Tibial artery (tissue), 4 donors: ENCODE results near the gene HIPK2.

Experiments used
- DNase-seq, 2 donors: peaks; one replicate each; pipeline ENCODE4 v3.0.0-alpha.2; 2019
- H3K27ac ChIP-seq, 2 donors: fragments of 200-600 bp; sonication (generic) in 1 of 2; 1 replicate in 1 of 2; 2 replicates in 1 of 2; pipeline ENCODE4 v1.5.1; 2018 to 2019; ENCODE audit warnings: mild to moderate bottlenecking in 1 of 2
- H3K27me3 ChIP-seq, 2 donors: fragments of 200-600 bp; sonication (generic) in 1 of 2; one replicate each; pipeline versions ENCODE4 v1.5.1 to v1.6.0; 2016 to 2019
- H3K36me3 ChIP-seq, 3 donors: fragments of 200-600 bp; sonication (generic) in 2 of 3; one replicate each; pipeline ENCODE4 v1.5.1; 2016 to 2019; ENCODE audit warnings: mild to moderate bottlenecking in 2 of 3
- H3K4me1 ChIP-seq, 4 donors: fragments of 200-600 bp; sonication (generic) in 2 of 4; 1 replicate in 3 of 4; 2 replicates in 1 of 4; pipeline ENCODE4 v1.5.1; 2016 to 2019
- H3K4me3 ChIP-seq, 2 donors: fragments of 200-600 bp; sonication (generic) in 1 of 2; 1 replicate in 1 of 2; 2 replicates in 1 of 2; pipeline ENCODE4 v1.5.1; 2018 to 2019; ENCODE audit warnings: mild to moderate bottlenecking in 2 of 2
- H3K9me3 ChIP-seq, 3 donors: fragments of 200-600 bp; sonication (generic) in 1 of 3; one replicate each; pipeline ENCODE4 v1.5.1; 2016 to 2019
- intact Hi-C: fragments of 100-400 bp; cut with DNase I; formaldehyde crosslinking; loops from one replicate; pipeline ENCODE4 v1.15.0; 2023; ENCODE audit warnings: low total_unique reads
- TF ChIP-seq, protein P1 (sequence below), 2 experiments: fragments of 200-600 bp in 1 of 2; fragments of 450-650 bp in 1 of 2; IDR thresholded peaks; one replicate each; pipeline ENCODE4 v1.5.1; 2017 to 2019; ENCODE audit warnings: antibody characterized with exemption in 2 of 2, mild to moderate bottlenecking in 1 of 2, moderate library complexity in 1 of 2

Gene HIPK2

DNA sequence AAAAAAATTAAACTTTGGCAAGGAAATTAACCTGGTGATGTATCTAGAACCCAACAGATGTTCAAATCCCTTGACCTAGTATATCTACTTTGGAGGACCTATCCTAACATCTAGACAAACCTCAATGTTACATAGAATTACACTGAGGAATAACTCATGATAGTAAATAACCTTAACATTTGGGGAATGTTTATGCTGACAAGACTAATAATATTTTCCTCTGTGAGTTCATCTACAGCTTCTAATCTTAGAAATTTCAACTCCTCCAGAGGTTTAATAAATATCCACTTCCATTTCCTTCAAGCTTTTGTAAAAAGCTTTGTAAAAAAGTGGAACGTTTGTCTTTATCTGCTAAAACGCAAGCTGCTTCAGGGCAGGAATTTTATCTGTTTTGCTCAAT, 12.7 kb downstream of the HIPK2 start:
- no peak for DNase-seq
- TF ChIP-seq, protein P1, sequence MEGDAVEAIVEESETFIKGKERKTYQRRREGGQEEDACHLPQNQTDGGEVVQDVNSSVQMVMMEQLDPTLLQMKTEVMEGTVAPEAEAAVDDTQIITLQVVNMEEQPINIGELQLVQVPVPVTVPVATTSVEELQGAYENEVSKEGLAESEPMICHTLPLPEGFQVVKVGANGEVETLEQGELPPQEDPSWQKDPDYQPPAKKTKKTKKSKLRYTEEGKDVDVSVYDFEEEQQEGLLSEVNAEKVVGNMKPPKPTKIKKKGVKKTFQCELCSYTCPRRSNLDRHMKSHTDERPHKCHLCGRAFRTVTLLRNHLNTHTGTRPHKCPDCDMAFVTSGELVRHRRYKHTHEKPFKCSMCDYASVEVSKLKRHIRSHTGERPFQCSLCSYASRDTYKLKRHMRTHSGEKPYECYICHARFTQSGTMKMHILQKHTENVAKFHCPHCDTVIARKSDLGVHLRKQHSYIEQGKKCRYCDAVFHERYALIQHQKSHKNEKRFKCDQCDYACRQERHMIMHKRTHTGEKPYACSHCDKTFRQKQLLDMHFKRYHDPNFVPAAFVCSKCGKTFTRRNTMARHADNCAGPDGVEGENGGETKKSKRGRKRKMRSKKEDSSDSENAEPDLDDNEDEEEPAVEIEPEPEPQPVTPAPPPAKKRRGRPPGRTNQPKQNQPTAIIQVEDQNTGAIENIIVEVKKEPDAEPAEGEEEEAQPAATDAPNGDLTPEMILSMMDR (IDR thresholded peaks at IDR 0.05), result no peak
- H3K4me3 ChIP-seq, result no peak overlapping the region
- intact Hi-C loops, result no loop called here
- no peaks in the 10 kb centered on the region for H3K27me3 ChIP-seq
- H3K4me1 ChIP-seq, result peaks cover 0 to 83% (median 25%) of the 10 kb centered on the region in 4 donors
- H3K27ac ChIP-seq, result no peak overlapping the region
- no peaks in the 10 kb centered on the region for H3K9me3 ChIP-seq
- peaks cover 0 to 12% (median 0%) of the 10 kb centered on the region in 3 donors for H3K36me3 ChIP-seq

DNA sequence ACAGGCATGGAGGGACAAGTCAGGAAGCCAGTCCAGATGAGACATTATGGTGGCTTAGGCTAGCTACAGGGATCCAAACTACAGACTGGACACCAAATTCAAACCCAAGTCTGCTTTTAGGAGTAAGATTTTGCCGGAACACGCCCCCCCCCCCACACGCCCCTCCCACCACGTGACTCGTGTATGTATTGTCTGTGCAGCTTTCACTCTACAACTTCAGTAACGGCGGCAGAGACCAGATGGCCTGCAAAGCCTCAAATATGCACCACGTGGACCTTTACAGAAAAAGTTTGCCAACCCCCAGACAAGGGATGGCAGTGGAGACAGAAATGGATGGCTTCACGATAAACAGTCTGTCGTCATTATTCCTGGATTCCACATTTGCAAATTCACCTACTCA, 14.5 kb downstream of the HIPK2 start:
- intact Hi-C loops, result no loop called here
- Histone ChIP-seq H3K27ac (no peak overlapping the region), H3K36me3 (no peaks in the 10 kb centered on the region), H3K4me1 (peaks cover 0 to 79% (median 27%) of the 10 kb centered on the region in 4 donors), H3K27me3 (no peaks in the 10 kb centered on the region), H3K4me3 (no peak overlapping the region), H3K9me3 (no peaks in the 10 kb centered on the region)
- no peak for DNase-seq
- TF ChIP-seq, protein P1 (IDR thresholded peaks at IDR 0.05), result no peak

DNA sequence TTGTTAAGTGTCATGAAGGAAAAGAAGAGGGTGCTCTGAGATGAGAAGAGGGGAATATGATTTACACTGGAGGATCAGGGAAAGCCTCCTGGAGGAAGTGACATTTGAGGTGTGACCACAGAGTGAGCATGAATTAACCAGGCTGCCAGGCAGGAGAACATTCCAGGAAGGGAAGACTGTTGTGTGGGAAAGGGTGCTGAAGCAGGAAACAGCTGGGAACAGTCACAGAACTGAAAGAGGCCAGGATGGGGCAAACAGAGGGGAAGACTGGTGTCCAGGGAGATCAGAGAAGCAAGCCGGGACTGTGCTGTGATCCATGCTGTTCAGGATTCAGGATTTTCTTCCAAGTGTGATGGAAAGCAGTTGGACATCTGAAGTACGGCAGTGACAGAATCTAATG, 14.9 kb downstream of the HIPK2 start:
- intact Hi-C loops, result no loop called here
- Histone ChIP-seq H3K36me3 (no peaks in the 10 kb centered on the region), H3K4me3 (no peak overlapping the region), H3K9me3 (no peaks in the 10 kb centered on the region), H3K4me1 (peaks cover 0 to 79% (median 26%) of the 10 kb centered on the region in 4 donors), H3K27me3 (no peaks in the 10 kb centered on the region), H3K27ac (no peak overlapping the region)
- no peak for DNase-seq
- TF ChIP-seq, protein P1 (IDR thresholded peaks at IDR 0.05), result no peak

DNA sequence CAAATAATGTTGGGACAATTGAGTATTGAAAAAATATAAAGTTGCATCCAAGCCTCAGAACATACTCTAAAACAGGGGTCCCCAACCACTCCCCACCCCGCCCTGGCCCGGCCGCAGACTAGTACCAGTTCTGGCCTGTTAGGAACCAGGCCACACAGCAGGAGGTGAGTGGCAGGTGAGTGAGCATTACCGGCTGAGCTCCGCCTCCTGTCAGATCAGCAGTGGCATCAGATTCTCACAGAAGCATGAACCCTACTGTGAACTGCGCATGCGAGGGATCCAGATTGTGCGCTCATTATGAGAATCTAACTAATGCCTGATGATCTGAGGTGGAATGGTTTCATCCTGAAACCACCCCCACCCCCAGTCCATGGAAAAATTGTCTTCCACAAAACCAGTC, 19.4 kb downstream of the HIPK2 start:
- TF ChIP-seq, protein P1 (IDR thresholded peaks at IDR 0.05), result no peak
- intact Hi-C loops, result no loop called here
- Histone ChIP-seq H3K9me3 (no peaks in the 10 kb centered on the region), H3K4me3 (no peak overlapping the region), H3K27me3 (no peaks in the 10 kb centered on the region), H3K4me1 (peaks cover 0 to 83% (median 15%) of the 10 kb centered on the region in 4 donors), H3K36me3 (peaks cover 0 to 4% (median 0%) of the 10 kb centered on the region in 3 donors), H3K27ac (no peak overlapping the region)
- DNase-seq, result no peak

DNA sequence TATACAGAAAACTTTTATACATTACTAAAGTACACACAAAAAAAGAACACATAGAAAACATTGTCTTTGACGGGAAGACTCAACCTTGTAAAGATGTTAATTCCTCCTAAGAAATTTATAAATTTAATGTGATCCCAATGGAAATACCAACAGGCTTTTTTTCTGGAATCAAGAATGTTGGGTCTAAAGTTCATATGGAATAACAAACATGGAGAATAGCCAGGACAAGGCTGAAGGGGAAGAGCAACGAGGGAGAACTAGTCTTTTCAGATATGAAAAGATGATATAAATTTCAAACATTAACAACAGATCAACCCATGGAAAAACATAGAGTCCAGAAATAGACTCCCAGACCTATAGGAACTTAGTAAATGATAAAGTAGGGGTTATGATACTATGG, 19.8 kb downstream of the HIPK2 start:
- intact Hi-C loops, result no loop called here
- H3K36me3 ChIP-seq, result peaks cover 0 to 4% (median 0%) of the 10 kb centered on the region in 3 donors
- H3K27me3 ChIP-seq, result no peaks in the 10 kb centered on the region
- DNase-seq, result no peak
- H3K4me1 ChIP-seq, result peaks cover 0 to 83% (median 15%) of the 10 kb centered on the region in 4 donors
- TF ChIP-seq, protein P1 (IDR thresholded peaks at IDR 0.05), result no peak
- H3K9me3 ChIP-seq, result no peaks in the 10 kb centered on the region
- no peak overlapping the region for H3K27ac ChIP-seq
- no peak overlapping the region for H3K4me3 ChIP-seq

DNA sequence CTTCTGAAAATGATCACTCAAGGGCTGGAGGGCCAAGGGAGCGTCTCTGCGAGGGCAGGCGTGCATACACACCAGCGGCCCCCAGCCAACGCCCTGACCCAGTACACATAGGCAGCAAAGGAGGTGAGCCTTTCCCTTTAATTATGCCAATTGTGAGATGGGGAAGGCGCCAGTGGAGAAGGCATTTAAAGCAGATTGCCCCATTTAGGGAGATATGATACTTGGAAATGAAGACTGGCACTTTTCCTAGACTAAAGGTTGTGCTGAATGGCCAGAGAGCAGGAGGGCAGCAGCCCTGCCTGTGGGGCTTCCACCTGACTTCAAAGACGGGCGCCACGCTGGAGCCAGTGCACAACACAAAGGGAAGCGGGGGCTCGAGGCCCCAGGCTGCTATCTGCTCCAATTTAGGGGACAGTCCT, 24.1 kb downstream of the HIPK2 start:
- Histone ChIP-seq H3K4me3 (no peak overlapping the region), H3K27ac (no peak overlapping the region), H3K36me3 (peaks cover 0 to 4% (median 0%) of the 10 kb centered on the region in 3 donors), H3K27me3 (no peaks in the 10 kb centered on the region), H3K9me3 (no peaks in the 10 kb centered on the region), H3K4me1 (peaks cover 0 to 86% (median 13%) of the 10 kb centered on the region in 4 donors)
- TF ChIP-seq, protein P1 (IDR thresholded peaks at IDR 0.05), result no peak
- DNase-seq, result no peak
- intact Hi-C loops, result no loop called here
